NCI-H1694 (cell line): ENCODE results near the gene SH3PXD2A.
"Not testable (repeated sequence)": the region's sequence is repeated elsewhere in the genome, so short reads cannot be mapped to it uniquely, and the experiment has no call there.

ENCODE experiments used
- DNase-seq: peaks from one replicate; lab custom pipeline; 2025; lab: John Stamatoyannopoulos, UW

SH3PXD2A gene

GRCh38 chr10:103849212-103849877, 6.0 kb downstream of the SH3PXD2A start:
- DNase-seq: no peak

GRCh38 chr10:103847909-103848468, 7.4 kb downstream of the SH3PXD2A start:
- no peak for DNase-seq

DNA sequence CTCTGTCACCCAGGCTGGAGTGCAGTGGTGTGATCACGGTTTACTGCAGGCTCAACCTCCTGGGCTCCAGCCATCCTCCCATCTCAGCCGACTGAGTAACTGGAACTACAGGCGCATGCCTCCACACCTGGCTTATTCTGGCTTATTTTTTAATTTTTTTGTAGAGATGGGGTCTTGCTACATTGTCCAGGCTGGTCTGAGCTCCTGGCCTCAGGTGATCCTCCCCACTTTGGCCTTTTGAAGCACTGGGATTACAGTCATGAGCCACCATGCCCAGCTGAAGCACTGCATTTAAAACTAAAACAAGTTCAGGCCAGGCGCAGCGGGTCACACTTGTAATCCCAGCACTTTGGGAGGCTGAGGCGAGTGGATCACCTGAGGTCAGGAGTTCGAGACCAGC, 8.0 kb downstream of the SH3PXD2A start:
- no peak for DNase-seq

DNA sequence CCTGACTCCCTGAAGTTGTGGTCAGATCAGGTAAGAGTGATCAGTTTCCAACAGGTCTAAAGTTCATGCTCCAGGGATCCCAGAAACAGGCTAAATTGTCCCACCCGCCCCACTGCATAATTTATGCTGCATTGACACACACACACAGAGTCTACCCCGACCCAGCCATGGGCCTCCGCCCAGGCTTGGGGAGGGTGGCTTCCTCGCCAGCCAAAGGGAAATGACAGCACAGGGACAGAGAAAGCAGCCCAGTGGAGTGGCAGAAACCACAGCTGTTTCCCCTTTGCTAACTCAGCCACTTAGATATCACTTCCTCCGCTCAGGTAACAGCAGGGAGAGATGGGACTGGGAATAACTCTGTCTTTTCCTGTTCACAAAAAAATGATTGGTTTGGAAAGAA, 9.4 kb downstream of the SH3PXD2A start:
- peak; percentile 48 for DNase-seq

DNA sequence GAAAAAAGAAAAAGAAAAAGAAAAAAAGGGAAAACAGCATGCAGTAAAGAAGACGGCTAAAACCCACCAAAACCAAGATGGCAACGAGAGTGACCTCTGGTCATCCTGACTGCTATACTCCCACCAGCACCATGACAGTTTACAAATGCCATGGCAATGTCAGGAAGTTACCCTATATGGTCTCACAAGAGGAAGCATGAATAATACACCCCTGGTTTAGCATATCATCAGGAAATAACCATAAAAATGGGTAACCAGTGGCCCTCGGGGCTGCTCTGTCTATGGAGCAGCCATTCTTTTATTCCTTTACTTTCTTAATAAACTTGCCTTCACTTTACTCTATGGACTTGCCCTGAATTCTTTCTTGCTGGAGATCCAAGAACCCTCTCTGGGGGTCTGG, 10.0 kb downstream of the SH3PXD2A start:
- DNase-seq: not testable (repeated sequence)

DNA sequence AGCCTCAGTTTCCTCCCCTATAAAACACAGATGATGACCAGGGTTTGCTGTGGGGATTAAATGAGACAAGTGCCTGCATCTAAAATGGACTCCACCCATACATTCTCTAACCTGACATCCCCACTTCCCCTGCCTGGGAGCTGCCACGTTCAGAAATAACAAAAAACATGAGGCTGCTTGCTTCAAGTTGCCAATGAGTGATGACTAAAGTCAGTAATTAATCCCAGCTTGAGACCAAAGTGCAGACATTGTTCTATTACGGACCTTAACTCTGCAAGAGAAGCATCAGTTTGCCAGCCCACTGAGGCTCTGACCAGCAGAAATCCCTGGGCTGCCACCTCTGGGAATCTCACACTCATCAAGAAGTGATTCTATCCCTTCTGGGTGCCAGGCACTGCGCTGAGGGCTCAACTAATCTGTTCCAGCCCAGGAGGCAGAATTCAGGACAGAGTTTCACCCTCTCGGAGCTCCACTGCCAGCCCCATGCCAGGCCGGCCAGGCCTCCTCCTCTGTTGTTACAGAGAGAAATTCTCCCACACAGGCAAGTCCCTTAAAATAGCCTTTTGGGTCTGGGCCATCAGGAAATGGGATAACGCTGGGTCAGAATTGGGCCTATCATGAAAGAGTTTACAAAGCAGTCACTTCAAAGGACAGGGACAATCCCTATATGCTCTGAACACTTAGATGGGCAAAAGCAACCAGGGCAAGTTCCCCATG, 11.4 kb downstream of the SH3PXD2A start:
- no peak for DNase-seq

GRCh38 chr10:103843045-103843444, 12.3 kb downstream of the SH3PXD2A start:
- DNase-seq: no peak

DNA sequence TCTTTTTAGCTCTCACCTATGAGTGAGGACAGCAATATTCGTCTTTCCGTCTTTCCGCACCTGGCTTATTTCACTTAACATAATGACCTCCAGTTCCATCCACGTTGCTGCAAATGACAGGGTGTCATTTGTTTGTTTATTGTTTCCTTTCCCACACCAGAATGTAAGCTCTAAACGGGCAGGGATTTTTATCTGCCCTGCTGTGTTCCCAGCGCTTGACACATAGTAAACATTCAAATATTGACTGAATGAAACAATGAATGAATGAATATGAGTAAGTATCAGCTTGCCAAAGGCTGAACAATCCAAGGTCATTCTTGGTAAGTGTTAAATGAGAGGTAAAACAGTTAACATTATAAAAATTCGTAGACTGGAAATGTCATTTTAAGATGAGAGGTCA, 12.8 kb downstream of the SH3PXD2A start:
- DNase-seq: no peak

DNA sequence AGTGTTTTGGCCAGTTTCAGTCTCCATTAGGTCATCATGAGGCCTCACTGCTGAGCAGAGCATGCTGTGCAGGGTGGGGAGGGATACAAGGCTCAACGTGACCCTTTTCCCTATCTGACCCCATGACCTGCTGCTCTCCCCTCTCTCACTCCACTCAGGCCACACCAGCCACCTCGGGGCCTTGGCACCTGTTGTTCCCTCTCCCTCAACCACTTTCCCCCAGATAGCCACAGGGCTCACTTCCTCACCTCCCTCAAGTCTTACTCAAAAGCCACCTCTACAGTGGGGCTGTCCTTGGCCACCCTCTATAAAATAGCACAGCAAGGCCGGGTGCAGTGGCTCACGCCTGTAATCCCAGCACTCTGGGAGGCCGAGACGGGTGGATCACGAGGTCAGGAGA, 13.9 kb downstream of the SH3PXD2A start:
- DNase-seq: no peak

DNA sequence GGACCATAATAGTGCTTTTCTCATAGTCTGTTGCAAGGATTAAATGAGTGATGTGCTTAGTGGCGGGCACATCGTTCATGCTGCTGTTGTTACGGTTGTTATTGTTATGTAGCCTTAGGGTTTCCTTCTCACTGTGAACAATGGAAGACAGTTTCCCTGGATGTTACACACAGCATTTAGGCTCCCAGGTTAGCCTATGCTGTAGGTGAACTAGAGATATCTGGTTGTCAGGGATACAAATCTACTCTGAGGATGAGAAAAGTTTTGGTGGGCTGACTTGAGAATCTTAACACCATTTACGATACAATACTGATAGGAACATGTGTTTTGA, 14.7 kb downstream of the SH3PXD2A start:
- DNase-seq: no peak

- DNase-seq: peak; percentile 93
Observed at GRCh38 chr10:103839872-103840739, 15.3 kb downstream of the SH3PXD2A start.

DNA sequence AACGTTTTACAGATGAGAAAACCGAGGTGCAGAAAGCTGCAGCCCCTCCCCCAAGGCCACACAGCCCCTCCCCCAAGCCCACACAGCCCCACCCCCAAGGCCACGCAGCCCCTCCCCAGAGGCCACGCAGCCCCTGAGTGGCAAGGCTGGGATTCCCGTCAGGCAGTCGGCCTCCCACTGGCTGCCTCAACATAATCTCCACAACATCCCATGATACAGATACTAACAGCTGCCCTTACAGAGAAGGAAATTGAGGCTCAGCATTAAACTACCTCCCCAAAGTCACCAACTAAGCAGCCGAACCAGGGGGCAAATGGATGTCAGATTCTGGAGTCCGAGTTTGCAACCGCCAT, 15.9 kb downstream of the SH3PXD2A start:
- no peak for DNase-seq

DNA sequence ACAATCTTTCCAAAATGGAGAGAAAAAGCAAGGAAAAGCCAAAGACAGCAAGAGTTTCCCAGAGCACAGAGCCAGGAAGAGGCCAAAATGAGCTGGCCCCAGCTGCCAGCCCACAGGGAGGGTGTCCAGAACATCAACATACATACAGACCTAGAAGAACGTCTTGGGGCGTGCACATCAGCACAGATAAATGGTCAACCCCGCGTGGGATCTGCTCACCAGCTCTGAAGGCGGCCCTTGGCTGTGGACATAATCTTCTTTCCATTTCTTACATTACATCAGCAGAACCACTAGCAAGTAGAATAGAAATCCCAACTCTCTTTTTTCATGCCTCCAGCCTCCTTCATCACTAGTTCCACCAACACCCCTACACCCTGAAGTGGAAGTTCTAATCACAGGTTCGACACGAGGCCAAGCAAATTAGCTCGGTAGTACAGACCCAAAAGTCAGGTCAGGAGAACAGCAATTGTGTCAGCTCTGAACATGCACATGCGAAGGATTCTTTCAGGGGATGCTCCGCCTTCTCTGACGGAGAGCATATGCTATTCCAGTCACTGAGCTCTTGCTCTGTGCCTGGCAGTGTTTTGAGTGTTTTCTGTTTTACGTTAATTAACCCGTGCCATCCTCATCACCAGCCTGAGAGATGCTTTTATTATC, 16.4 kb downstream of the SH3PXD2A start:
- peak; percentile 54 for DNase-seq

DNA sequence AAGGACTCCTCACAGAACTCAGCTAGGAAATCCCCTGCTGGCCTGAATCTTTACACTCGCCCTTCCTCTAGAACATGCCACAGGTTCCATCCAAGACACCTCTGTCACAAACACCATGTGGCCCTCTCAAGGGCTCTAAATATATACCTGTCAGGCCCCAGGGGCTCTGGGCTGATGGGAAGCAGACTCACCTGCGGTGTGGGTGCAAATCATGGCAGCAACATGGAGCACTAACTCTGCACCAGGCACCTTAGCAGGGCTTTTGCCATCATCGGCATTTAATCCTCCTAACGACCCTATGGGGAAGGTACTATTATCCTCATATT, 17.3 kb downstream of the SH3PXD2A start:
- no peak for DNase-seq

- no peak for DNase-seq
Observed at GRCh38 chr10:103837370-103838069, 17.9 kb downstream of the SH3PXD2A start.

GRCh38 chr10:103836861-103837260, 18.5 kb downstream of the SH3PXD2A start:
- no peak for DNase-seq

DNA sequence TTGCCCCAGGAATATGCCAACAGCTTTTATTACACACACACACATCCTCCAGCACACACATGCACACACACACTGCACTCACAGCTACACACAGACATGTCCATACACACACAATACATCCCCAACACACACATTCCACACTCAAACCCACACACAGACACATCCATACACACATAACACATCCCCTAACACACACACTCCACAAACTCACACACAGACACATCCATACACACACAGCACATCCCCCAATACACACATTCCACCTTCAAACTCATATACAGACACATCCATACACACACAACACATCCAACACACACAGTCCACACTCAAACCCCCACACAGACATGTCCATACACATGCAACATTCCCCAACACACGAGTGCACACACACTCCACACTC, 19.1 kb downstream of the SH3PXD2A start:
- DNase-seq: no peak

DNA sequence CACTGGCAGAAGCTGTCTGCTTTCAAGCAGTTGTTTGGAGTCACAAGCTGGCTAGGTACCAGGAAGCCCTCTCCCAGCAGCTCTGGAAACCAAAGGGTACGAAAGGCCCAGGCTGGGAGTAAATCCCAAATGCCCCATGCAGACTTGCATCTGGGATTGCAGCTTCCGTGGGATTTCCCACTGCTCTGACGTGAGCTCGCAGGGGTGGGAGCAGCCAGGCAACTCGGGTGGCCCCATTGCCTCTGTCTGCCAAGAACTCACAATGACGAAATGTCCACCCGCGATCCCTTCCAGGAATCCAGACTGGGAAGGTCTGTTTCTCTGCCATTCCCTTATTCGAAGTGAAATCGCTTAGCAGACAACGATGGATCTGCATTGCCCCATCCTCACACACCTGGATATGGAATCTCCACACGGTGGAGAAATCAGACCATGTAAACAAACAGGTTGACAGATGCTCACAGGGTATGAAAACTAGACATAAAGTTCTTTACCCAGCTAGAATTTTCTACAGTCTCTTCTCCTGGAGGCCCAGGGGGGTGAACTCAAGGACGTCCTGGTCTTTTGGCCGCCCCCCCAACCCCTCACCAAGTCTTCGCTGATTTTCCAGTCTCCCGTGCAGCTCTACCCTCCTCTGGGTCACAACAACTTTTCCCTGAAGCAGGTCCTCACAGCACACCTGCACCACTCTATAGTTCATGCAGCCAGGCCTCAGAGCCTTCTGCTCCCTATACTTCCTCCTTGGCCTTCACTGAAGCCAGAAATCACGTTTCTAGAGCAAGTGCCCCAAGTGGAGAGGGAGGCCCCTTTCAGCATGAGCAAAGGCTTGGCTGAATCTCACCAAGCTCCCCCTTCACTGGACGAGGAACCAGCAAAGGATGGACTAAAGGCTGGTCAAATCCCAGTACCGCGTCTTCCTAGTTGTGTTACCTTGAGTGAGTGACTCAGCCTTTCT, 20.0 kb downstream of the SH3PXD2A start:
- no peak for DNase-seq

DNA sequence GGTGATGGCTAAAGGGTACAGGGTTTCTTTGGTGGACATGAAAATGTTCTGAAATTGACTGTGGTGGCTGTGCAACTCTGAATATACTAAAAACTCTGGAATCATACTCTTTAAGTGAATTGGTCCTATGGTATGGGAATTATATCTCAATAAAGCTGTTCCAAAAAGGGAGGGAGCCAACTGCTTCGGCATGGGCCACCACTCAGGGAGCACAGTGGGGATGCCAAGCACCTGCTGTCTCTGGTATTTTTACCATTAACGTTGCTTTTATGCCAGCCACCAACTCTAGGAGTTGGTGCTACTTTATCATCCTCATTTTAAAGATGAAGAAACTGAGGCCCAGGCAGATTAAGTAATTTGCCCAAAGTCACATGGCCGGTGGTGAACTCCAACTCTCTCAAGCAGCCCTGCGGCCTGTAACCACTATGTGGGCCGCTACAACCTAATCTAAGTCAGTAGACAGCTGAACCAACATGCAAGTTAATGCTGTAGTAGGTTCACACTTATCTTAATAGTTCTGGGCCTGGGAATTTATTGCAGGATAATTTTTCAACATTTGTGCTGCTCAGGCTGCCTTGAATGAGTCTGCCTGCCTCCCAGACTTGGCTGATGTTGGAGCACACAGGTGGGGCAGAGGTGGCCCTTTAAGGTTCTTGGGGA, 20.8 kb downstream of the SH3PXD2A start:
- DNase-seq: no peak

GRCh38 chr10:103833731-103834365, 21.5 kb downstream of the SH3PXD2A start:
- no peak for DNase-seq
